ENCODE results near the gene PGAP6.

PGAP6 gene, protein sequence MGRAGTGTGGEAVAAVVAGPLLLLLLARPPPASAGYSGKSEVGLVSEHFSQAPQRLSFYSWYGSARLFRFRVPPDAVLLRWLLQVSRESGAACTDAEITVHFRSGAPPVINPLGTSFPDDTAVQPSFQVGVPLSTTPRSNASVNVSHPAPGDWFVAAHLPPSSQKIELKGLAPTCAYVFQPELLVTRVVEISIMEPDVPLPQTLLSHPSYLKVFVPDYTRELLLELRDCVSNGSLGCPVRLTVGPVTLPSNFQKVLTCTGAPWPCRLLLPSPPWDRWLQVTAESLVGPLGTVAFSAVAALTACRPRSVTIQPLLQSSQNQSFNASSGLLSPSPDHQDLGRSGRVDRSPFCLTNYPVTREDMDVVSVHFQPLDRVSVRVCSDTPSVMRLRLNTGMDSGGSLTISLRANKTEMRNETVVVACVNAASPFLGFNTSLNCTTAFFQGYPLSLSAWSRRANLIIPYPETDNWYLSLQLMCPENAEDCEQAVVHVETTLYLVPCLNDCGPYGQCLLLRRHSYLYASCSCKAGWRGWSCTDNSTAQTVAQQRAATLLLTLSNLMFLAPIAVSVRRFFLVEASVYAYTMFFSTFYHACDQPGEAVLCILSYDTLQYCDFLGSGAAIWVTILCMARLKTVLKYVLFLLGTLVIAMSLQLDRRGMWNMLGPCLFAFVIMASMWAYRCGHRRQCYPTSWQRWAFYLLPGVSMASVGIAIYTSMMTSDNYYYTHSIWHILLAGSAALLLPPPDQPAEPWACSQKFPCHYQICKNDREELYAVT

DNA sequence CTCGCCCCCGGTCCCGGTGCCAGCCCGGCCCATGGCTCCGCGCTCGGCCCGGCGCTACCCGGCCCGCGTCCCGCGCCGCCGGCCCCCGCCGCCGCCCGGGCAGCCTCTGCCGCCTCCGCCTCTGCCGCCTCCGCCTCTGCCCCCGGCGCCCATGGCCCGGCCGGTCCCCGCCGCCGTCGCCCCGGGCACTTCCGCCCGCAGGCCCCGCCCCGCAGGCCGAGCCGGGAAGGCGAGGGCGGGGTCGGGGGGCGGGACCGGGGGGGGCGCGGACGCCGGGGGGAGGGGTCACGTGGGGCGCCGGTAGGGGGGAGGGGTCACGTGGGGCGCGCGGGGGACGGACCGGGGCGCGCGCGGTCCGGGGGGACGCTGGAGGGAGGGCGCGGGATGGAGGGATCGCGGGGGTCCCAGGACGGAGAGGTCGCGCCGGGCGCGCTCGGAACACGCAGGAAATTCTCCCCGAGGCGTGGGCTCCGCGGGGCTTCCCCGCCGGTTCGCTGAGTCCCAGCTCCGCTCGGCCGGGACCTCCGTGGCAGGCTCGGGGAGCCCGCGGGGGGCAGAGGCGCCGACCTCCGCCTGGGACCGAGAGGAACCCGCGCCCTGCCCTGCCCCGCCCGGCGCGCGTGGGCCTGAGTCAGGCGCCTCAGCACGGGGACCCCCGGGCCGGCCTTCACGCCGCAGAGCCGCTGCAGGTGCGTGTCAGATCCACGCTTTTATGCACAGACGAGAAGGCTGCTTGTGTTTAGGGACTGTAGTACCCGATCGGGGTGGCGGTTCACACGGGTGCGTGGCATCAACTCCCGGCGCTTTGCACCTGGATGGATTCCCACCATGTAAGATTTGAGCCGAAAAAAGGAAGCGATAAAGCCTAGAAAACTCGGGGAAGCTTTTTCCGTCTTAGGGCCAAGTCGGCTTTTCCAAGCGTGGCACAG, at the start of gene PGAP6:
Gene PGAP6, minus strand, starts transcription at position 190 of the 929 bp plus-strand sequence. Its CDS starts 157 bp downstream, at position 33.
- TF ChIP-seq POLR2AphosphoS5 (IDR thresholded peaks at IDR 0.05; ENCODE audit: borderline replicate concordance, low read depth, low read length) (peak; percentile 65; the same call in 1 of the 2 replicates), FOXP2 (optimal IDR thresholded peaks at IDR 0.05; ENCODE audit: control extremely low read depth, extremely low read length, insufficient read depth) (no peak), EZH2 (IDR thresholded peaks at IDR 0.05) (no peak)
- Histone ChIP-seq H3K9ac (ENCODE audit: insufficient read length) (peak within 1 kb of the TSS; percentile 85), H3K4me3 (peak within 1 kb of the TSS; percentile 91), H3K9me3 (ENCODE audit: low read depth, low read length) (no peaks in the 10 kb centered on the region), H3K36me3 (ENCODE audit: insufficient read depth, low read length) (no peaks in the 10 kb centered on the region), H3K27ac (no peak within 1 kb of the TSS)
- no peak for DNase-seq (ENCODE audit: low read depth, low spot score)

DNA sequence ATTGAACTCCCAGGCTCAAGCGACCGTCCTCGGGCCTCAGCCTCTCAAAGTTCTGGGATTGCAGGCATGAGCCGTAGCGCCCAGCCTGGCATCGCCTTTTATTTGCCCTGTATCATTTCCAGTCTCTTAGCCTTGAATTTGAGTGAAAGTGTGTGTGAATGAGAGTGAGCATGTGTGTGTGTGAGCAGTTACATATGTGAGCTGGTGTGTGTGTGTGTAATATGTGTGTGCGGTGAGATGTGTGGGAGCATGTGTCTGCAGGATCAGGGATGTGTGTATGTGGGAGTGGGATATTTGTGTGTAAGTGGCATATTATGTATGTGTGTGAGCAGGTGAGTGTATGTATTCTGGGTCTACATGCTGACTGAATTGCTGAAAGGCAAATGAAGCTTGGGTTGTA, 49.1 kb upstream of the PGAP6 start:
- Histone ChIP-seq H3K36me3 (ENCODE audit: insufficient read depth, low read length) (no peaks in the 10 kb centered on the region), H3K9me3 (ENCODE audit: low read depth, low read length) (no peaks in the 10 kb centered on the region), H3K27ac (no peak overlapping the region), H3K9ac (ENCODE audit: insufficient read length) (no peak overlapping the region), H3K4me3 (no peak overlapping the region)
- no peak for DNase-seq (ENCODE audit: low read depth, low spot score)
- TF ChIP-seq EZH2 (IDR thresholded peaks at IDR 0.05) (no peak), POLR2AphosphoS5 (IDR thresholded peaks at IDR 0.05; ENCODE audit: borderline replicate concordance, low read depth, low read length) (no peak), FOXP2 (optimal IDR thresholded peaks at IDR 0.05; ENCODE audit: control extremely low read depth, extremely low read length, insufficient read depth) (no peak)

DNA sequence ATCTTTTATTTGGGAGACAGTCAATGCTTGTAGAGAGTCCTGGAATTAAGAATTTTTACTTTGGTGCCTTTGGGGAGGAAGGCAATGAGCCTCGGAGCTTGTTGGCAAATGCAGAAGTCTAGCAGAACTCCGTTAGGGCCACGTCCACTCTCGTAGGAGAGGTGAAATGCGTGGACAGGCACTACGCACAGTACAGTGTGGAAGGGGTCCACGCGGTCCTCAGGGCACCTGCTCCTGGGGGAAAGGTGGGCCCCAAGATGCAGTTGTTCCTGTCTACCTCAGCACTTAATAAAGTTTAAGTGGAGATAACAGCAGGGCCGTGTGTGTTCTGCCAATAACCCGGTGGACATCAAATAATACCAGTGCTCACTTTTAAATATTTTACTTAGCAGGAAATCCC, 45.5 kb upstream of the PGAP6 start:
- H3K9me3 ChIP-seq (ENCODE audit: low read depth, low read length), result no peaks in the 10 kb centered on the region
- H3K27ac ChIP-seq, result no peak overlapping the region
- TF ChIP-seq EZH2 (IDR thresholded peaks at IDR 0.05) (no peak), POLR2AphosphoS5 (IDR thresholded peaks at IDR 0.05; ENCODE audit: borderline replicate concordance, low read depth, low read length) (no peak), FOXP2 (optimal IDR thresholded peaks at IDR 0.05; ENCODE audit: control extremely low read depth, extremely low read length, insufficient read depth) (no peak)
- DNase-seq (ENCODE audit: low read depth, low spot score), result no peak
- peak overlapping the region; percentile 93 for H3K4me3 ChIP-seq
- peak overlapping the region; percentile 83 for H3K9ac ChIP-seq (ENCODE audit: insufficient read length)
- H3K36me3 ChIP-seq (ENCODE audit: insufficient read depth, low read length), result no peaks in the 10 kb centered on the region

DNA sequence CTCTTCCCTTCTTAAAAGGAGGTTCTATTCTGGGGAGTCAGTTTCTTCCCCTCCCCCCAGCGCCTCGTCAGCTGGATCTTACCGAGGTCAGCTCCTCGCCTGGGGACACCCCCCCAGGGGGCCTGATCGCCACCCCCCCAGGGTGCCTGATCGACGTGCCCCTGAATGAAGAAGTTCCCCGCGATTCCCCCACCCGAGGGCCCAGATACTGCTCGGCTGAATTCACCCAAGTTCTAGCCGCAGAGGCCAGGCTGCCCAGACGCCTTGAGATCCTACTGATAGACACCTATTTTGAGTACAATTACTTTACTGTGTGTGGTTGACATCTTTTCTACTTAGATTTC, 45.1 kb upstream of the PGAP6 start:
- no peaks in the 10 kb centered on the region for H3K36me3 ChIP-seq (ENCODE audit: insufficient read depth, low read length)
- peak overlapping the region; percentile 83 for H3K9ac ChIP-seq (ENCODE audit: insufficient read length)
- no peak for DNase-seq (ENCODE audit: low read depth, low spot score)
- TF ChIP-seq EZH2 (IDR thresholded peaks at IDR 0.05) (no peak), POLR2AphosphoS5 (IDR thresholded peaks at IDR 0.05; ENCODE audit: borderline replicate concordance, low read depth, low read length) (no peak), FOXP2 (optimal IDR thresholded peaks at IDR 0.05; ENCODE audit: control extremely low read depth, extremely low read length, insufficient read depth) (no peak)
- H3K27ac ChIP-seq, result no peak overlapping the region
- H3K4me3 ChIP-seq, result peak overlapping the region; percentile 93
- H3K9me3 ChIP-seq (ENCODE audit: low read depth, low read length), result no peaks in the 10 kb centered on the region

DNA sequence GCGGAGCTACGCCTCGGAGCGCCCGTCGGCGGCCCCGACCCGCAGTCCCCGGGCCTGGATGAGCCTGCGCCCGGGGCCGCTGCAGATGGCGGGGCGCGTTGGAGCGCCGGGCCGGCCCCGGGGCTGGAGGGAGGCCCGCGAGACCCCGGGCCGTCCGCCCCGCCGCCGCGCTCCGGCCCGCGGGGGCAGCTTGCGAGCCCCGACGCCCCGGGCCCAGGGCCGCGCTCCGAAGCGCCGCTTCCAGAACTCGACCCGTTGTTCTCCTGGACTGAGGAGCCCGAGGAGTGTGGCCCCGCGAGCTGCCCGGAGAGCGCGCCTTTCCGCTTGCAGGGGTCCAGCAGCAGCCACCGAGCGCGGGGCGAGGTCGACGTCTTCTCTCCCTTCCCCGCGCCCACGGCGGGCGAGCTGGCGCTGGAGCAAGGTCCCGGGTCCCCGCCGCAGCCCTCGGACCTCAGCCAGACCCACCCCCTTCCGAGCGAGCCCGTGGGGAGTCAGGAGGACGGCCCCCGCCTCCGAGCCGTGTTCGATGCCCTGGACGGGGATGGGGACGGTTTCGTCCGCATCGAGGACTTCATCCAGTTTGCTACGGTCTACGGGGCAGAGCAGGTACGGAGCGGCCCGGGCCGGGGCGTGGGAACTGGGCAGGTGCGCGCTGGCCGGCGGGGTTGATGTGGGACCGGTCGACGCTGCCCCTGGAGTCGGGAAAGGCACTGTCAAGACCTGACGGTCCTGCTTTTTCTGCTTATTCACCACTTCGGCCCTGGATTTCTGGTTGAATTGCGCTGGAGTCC, 44.5 kb upstream of the PGAP6 start:
- Histone ChIP-seq H3K27ac (no peak overlapping the region), H3K9me3 (ENCODE audit: low read depth, low read length) (no peaks in the 10 kb centered on the region), H3K36me3 (ENCODE audit: insufficient read depth, low read length) (no peaks in the 10 kb centered on the region), H3K9ac (ENCODE audit: insufficient read length) (peak overlapping the region; percentile 83), H3K4me3 (peak overlapping the region; percentile 93)
- no peak for DNase-seq (ENCODE audit: low read depth, low spot score)
- TF ChIP-seq EZH2 (IDR thresholded peaks at IDR 0.05), result no peak
- no peak for TF ChIP-seq POLR2AphosphoS5 (IDR thresholded peaks at IDR 0.05; ENCODE audit: borderline replicate concordance, low read depth, low read length)
- TF ChIP-seq FOXP2 (optimal IDR thresholded peaks at IDR 0.05; ENCODE audit: control extremely low read depth, extremely low read length, insufficient read depth), result no peak

DNA sequence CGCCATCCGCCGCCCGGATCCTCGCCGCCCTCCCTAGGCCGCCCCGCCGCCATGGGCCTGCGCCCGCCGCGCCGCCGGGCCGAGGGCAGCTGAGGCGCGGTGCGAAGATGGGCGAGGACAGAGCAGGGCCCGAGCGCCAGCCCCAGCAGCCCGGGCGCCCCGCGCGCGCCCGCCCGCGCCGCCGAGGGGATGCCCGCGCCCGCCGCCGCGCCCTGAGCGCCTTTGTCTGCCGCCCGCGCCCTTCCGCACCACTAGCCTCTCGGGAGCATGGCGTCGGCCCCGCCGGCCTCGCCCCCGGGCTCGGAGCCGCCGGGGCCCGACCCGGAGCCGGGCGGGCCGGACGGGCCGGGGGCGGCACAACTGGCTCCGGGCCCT, 43.9 kb upstream of the PGAP6 start:
- DNase-seq (ENCODE audit: low read depth, low spot score), result no peak
- Histone ChIP-seq H3K27ac (no peak overlapping the region), H3K36me3 (ENCODE audit: insufficient read depth, low read length) (no peaks in the 10 kb centered on the region), H3K9me3 (ENCODE audit: low read depth, low read length) (no peaks in the 10 kb centered on the region), H3K4me3 (peak overlapping the region; percentile 96), H3K9ac (ENCODE audit: insufficient read length) (peak overlapping the region; percentile 41)
- no peak for TF ChIP-seq EZH2 (IDR thresholded peaks at IDR 0.05)
- TF ChIP-seq FOXP2 (optimal IDR thresholded peaks at IDR 0.05; ENCODE audit: control extremely low read depth, extremely low read length, insufficient read depth), result no peak
- no peak for TF ChIP-seq POLR2AphosphoS5 (IDR thresholded peaks at IDR 0.05; ENCODE audit: borderline replicate concordance, low read depth, low read length)

DNA sequence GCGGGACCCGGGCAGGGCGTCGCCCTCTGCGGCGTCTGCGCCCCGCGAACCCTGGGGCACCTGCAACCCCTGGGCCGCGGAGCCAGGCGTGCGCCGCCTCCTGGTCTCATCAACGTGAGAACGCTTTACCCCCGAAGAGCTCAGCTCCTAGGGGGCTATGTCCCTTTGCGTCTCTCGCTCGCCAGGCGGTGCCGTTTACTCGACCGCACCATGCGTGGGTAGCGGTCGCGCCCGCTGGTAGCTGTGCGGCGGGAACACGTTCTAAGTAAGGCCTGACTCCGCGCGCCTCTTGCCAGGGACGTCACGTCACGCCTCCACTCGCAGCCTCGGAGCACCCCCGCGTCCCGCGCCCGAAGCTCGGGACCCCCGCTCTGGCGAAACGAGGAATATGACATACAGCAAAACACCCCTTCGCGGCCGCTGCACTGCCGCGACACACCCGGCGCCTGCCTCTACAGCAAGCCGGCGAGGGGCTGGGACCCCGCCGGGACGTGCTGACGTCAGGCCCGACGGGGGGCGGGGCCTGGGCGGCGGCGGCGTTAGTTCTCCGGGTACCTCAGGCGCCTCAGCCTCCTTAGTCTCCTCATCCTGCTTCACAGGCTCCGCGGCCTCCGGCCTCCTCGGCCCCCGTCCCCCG, 43.4 kb upstream of the PGAP6 start, which contains the start of gene RAB11FIP3:
Gene RAB11FIP3, plus strand, starts transcription at position 568 of the 637 bp plus-strand sequence. CDS start 358 bp downstream, outside the sequence.
- TF ChIP-seq POLR2AphosphoS5 (IDR thresholded peaks at IDR 0.05; ENCODE audit: borderline replicate concordance, low read depth, low read length), result peak; percentile 96
- no peak for TF ChIP-seq FOXP2 (optimal IDR thresholded peaks at IDR 0.05; ENCODE audit: control extremely low read depth, extremely low read length, insufficient read depth)
- Histone ChIP-seq H3K9me3 (ENCODE audit: low read depth, low read length) (no peaks in the 10 kb centered on the region), H3K27ac (no peak within 1 kb of the TSS), H3K9ac (ENCODE audit: insufficient read length) (peak within 1 kb of the TSS; percentile 83), H3K36me3 (ENCODE audit: insufficient read depth, low read length) (no peaks in the 10 kb centered on the region), H3K4me3 (peak within 1 kb of the TSS; percentile 96)
- no peak for DNase-seq (ENCODE audit: low read depth, low spot score)
